GM19397 (cell line): ENCODE measurements around the gene PLCB1.

Experiments used
- ATAC-seq: cut with Tn5 transposase; IDR thresholded peaks from one replicate; pipeline ENCODE4 v1.9.1; 2021; ENCODE audit warnings: mild to moderate bottlenecking, moderate library complexity; ENCODE audit not compliant: unreplicated experiment

PLCB1 gene

GRCh38 chr20:8525017-8525343, 392.9 kb downstream of the PLCB1 start:
- no peak for ATAC-seq

- ATAC-seq: no peak
Observed at GRCh38 chr20:8526610-8527009, 394.5 kb downstream of the PLCB1 start.

- no peak for ATAC-seq
Observed at GRCh38 chr20:8527998-8528723, 396.1 kb downstream of the PLCB1 start.

- no peak for ATAC-seq
Observed at GRCh38 chr20:8530022-8530421, 398.0 kb downstream of the PLCB1 start.

- ATAC-seq: no peak
Observed at GRCh38 chr20:8532169-8532568, 400.1 kb downstream of the PLCB1 start.

- ATAC-seq: no peak
Observed at GRCh38 chr20:8534368-8535160, 402.5 kb downstream of the PLCB1 start.

- no peak for ATAC-seq
Observed at GRCh38 chr20:8535403-8536261, 403.6 kb downstream of the PLCB1 start.

- ATAC-seq: no peak
Observed at GRCh38 chr20:8536262-8536618, 404.2 kb downstream of the PLCB1 start.

- no peak for ATAC-seq
Observed at GRCh38 chr20:8540466-8540865, 408.4 kb downstream of the PLCB1 start.

GRCh38 chr20:8542110-8542486, 410.0 kb downstream of the PLCB1 start:
- ATAC-seq: no peak

GRCh38 chr20:8545212-8545611, 413.1 kb downstream of the PLCB1 start:
- ATAC-seq: no peak

GRCh38 chr20:8547035-8547650, 415.1 kb downstream of the PLCB1 start:
- no peak for ATAC-seq

- ATAC-seq: no peak
Observed at GRCh38 chr20:8547968-8548588, 416.0 kb downstream of the PLCB1 start.

- no peak for ATAC-seq
Observed at GRCh38 chr20:8549192-8549591, 417.1 kb downstream of the PLCB1 start.

GRCh38 chr20:8557711-8558110, 425.6 kb downstream of the PLCB1 start:
- no peak for ATAC-seq

- no peak for ATAC-seq
Observed at GRCh38 chr20:8562356-8562755, 430.3 kb downstream of the PLCB1 start.

- no peak for ATAC-seq
Observed at GRCh38 chr20:8568075-8568474, 436.0 kb downstream of the PLCB1 start.

- ATAC-seq: no peak
Observed at GRCh38 chr20:8569766-8570165, 437.7 kb downstream of the PLCB1 start.

- ATAC-seq: no peak
Observed at GRCh38 chr20:8571611-8572010, 439.5 kb downstream of the PLCB1 start.

- no peak for ATAC-seq
Observed at GRCh38 chr20:8573686-8574085, 441.6 kb downstream of the PLCB1 start.

- no peak for ATAC-seq
Observed at GRCh38 chr20:8575114-8575513, 443.0 kb downstream of the PLCB1 start.
